ENCODE results near the gene KRTCAP2.

KRTCAP2 gene

GRCh38 chr1:155184835-155185782, 12.0 kb upstream of the KRTCAP2 start:
- no peak for DNase-seq (ENCODE audit: low read depth)
- no peak overlapping the region for H3K4me3 ChIP-seq (ENCODE audit: low read depth, low read length)
- TF ChIP-seq, protein P1, sequence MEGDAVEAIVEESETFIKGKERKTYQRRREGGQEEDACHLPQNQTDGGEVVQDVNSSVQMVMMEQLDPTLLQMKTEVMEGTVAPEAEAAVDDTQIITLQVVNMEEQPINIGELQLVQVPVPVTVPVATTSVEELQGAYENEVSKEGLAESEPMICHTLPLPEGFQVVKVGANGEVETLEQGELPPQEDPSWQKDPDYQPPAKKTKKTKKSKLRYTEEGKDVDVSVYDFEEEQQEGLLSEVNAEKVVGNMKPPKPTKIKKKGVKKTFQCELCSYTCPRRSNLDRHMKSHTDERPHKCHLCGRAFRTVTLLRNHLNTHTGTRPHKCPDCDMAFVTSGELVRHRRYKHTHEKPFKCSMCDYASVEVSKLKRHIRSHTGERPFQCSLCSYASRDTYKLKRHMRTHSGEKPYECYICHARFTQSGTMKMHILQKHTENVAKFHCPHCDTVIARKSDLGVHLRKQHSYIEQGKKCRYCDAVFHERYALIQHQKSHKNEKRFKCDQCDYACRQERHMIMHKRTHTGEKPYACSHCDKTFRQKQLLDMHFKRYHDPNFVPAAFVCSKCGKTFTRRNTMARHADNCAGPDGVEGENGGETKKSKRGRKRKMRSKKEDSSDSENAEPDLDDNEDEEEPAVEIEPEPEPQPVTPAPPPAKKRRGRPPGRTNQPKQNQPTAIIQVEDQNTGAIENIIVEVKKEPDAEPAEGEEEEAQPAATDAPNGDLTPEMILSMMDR (IDR thresholded peaks at IDR 0.05; ENCODE audit: control insufficient read depth, extremely low read depth, insufficient read depth): no peak

GRCh38 chr1:155184351-155184811, 11.3 kb upstream of the KRTCAP2 start:
- TF ChIP-seq, protein P1 (IDR thresholded peaks at IDR 0.05; ENCODE audit: control insufficient read depth, extremely low read depth, insufficient read depth): no peak
- H3K4me3 ChIP-seq (ENCODE audit: low read depth, low read length): no peak overlapping the region
- no peak for DNase-seq (ENCODE audit: low read depth)

DNA sequence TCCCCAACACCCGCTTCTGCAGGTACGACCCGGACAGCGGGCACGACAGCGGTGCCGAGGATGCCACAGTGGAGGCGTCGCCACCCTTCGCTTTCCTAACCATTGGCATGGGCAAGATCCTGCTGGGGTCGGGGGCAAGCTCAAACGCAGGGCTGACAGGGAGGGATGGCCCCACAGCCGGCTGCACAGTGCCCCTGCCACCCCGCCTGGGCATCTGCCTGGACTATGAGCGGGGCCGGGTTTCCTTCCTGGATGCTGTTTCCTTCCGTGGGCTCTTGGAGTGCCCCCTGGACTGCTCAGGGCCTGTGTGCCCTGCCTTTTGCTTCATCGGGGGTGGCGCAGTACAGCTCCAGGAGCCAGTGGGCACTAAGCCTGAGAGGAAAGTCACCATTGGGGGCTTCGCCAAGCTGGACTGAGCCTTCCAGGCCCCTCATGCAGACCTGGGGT, 10.7 kb upstream of the KRTCAP2 start:
- DNase-seq (ENCODE audit: low read depth): no peak
- no peak overlapping the region for H3K4me3 ChIP-seq (ENCODE audit: low read depth, low read length)
- TF ChIP-seq, protein P1 (IDR thresholded peaks at IDR 0.05; ENCODE audit: control insufficient read depth, extremely low read depth, insufficient read depth): no peak

DNA sequence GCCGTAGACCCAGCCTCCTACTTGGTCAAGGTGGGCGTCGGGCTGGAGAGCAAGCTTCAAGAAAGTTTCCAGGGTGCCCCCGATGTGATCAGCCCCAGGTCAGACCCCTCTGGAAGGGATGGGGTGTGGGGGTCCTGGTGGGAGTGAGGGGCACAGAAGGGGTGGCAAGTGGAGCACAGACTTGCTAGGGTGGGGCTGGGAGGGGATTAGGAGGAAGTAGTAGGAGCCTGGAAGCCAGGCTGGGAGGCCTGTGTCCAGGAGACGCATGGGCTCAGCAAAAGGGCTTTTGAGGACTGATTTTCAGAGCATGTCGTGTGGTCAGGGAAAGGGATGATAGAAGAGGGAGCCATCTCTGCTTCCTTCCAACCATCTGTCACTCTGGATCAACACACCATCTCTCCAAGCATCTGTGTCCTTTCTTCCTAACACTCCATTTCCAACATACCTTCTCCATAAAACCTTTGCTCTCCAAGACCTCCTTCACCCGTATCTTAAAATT, 9.0 kb upstream of the KRTCAP2 start:
- DNase-seq (ENCODE audit: low read depth): no peak
- H3K4me3 ChIP-seq (ENCODE audit: low read depth, low read length): no peak overlapping the region
- TF ChIP-seq, protein P1 (IDR thresholded peaks at IDR 0.05; ENCODE audit: control insufficient read depth, extremely low read depth, insufficient read depth): no peak

GRCh38 chr1:155181371-155182051, 8.4 kb upstream of the KRTCAP2 start:
- H3K4me3 ChIP-seq (ENCODE audit: low read depth, low read length): no peak overlapping the region
- DNase-seq (ENCODE audit: low read depth): no peak
- TF ChIP-seq, protein P1 (IDR thresholded peaks at IDR 0.05; ENCODE audit: control insufficient read depth, extremely low read depth, insufficient read depth): no peak

DNA sequence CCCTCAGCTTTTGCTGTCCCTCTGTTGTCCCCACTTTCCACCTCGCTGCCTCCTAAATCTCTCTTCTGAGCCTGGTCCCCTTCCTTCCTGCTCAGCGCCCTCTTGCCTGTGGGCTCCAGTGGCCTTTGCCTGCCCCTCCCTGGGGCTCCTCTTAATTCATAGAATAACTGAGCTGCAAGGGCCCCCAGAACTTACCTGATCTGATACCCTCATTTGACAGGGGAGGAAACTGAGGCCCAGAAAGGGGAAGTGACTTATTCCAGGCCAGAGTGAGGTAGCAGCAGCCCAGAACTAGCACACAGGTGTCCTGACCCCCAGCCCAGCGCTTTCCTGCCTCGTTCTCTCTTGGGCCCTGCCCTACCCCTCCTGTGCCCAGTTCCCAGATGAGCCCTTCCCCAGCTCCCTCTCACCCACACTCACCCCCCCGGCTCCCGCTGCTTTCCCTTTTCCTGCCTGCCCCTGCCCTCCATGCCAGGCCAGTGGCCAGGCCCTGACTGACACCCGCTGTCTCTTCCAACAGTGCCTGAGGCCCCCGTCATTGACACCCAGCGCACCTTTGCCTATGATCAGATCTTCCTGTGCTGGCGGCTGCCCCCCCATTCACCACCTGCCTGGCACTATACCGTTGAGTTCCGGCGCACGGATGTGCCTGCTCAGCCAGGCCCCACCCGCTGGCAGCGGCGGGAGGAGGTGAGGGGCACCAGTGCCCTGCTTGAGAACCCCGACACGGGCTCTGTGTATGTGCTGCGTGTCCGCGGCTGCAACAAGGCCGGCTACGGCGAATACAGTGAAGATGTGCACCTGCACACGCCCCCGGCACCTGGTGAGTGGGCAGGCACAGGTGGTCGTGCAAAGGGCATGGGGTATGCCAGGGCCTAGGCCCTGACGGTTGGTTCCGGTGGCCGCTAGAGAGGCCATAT, 6.3 kb upstream of the KRTCAP2 start:
- TF ChIP-seq, protein P1 (IDR thresholded peaks at IDR 0.05; ENCODE audit: control insufficient read depth, extremely low read depth, insufficient read depth): no peak

More for the DNA sequence above, 6.3 kb upstream of the KRTCAP2 start:
- no peak overlapping the region for H3K4me3 ChIP-seq (ENCODE audit: low read depth, low read length)
- no peak for DNase-seq (ENCODE audit: low read depth)

Data from LNCaP clone FGC (cell line).